RCC 7860 (cell line): ENCODE measurements around the gene ZDHHC9.

Source experiments
- DNase-seq: peaks from one replicate; pipeline ENCODE4 v3.0.0-alpha.2; 2015; ENCODE audit warnings: low spot score
- FAIRE-seq: peaks from 2 replicates; lab custom pipeline; 2012; peaks lifted over from hg19 to GRCh38; lab: Jason Lieb, UNC

Gene ZDHHC9

DNA sequence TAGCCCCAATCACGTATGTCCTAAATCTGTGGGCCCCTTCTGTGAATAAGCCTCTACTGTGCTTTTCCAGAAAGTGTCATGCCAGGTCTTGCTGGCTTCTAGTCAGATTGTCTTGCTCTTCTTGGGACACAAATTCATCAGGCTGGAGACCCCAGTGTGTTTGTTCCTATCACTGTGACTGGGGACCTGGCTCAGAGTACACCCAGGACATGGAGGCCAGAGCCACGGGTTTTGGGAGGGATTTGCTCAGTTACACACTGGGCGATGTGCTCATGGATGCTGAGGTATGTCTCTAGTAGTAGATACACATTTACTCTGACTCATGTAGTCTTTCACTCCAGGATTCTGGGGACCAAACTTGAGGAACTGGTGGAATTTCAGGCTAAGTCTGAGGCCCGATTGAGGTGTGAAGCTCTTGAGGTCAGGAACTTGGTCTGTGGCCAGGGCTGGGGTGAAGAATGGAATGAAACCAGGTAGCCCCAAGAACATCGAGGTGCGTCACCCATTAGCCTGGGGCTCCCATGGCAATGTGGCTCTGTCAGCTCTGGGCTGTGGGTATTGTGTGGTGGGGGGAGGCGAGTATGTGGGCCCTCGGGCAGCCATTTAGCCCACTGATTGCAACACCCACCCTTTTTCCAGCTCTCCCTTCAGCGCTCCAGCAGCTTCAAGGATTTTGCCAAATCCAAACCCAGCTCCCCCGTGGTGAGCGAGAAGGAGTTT is 56.2 kb downstream of the ZDHHC9 start:
- DNase-seq (no peak), FAIRE-seq (no peak)

- FAIRE-seq (no peak), DNase-seq (no peak)
Measured at GRCh38 chrX:129786210-129786651, 57.5 kb downstream of the ZDHHC9 start.

DNA sequence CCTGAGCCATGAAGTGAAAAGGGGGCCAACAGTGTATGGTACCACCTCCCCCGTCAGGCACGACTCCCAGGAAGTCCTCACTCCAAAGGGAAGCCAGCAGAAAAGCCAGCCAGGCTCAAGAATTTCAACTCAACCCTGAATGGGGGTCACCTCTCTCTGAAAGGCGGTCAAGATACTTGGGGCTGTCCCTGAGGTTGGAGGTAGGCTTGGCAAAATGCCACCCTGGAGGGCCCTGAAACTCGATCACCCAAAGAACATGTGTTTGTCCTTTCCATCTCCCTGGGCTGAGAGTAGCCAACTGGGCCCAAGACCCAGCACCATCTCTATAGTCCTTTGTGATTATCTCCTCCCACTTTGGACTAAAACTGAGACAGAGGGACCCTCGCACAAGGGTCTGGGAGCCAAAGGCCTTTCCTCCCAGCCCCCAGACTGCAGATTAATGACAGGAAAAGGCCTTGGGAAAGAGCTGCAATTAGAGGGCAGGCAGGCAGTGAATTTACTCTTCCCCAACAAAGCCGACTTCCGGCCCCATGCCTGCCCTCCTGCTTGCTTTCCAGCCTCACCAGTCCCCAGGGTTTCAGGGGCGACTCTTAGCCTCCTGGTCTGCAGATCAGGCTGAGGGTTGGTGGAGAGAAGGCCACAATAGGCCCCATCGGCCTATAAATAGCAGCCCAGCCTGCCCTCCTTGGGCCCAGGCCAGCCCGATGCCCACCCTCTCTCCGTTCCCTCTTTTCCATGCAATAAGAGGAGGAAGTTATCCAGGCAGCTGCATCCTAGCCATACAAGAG is 58.3 kb downstream of the ZDHHC9 start:
- DNase-seq (no peak), FAIRE-seq (no peak)

GRCh38 chrX:129784371-129784770 is 59.3 kb downstream of the ZDHHC9 start:
- DNase-seq (no peak), FAIRE-seq (no peak)

- no peak for FAIRE-seq
- no peak for DNase-seq
Measured at GRCh38 chrX:129783291-129783713, 60.4 kb downstream of the ZDHHC9 start.

DNA sequence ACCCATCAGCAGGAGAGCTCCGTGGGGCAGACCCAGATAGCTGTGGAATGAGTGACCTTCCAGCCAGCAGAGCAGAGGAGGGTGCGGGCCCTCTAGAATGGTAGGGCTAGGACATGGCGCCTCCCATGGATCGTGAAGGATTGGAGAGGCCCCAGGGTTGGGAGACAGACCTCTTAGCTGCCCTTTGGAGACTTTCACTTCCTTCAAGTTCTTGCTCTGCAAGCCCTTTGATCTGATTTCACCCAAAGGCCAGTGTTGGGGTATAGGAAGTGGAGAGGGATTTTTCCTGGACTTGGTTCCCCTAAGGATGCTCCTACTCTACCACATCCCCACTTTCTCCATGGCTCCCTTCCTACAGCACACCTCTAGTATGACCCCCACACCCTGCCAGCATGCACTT is 61.0 kb downstream of the ZDHHC9 start:
- FAIRE-seq (no peak), DNase-seq (no peak)

DNA sequence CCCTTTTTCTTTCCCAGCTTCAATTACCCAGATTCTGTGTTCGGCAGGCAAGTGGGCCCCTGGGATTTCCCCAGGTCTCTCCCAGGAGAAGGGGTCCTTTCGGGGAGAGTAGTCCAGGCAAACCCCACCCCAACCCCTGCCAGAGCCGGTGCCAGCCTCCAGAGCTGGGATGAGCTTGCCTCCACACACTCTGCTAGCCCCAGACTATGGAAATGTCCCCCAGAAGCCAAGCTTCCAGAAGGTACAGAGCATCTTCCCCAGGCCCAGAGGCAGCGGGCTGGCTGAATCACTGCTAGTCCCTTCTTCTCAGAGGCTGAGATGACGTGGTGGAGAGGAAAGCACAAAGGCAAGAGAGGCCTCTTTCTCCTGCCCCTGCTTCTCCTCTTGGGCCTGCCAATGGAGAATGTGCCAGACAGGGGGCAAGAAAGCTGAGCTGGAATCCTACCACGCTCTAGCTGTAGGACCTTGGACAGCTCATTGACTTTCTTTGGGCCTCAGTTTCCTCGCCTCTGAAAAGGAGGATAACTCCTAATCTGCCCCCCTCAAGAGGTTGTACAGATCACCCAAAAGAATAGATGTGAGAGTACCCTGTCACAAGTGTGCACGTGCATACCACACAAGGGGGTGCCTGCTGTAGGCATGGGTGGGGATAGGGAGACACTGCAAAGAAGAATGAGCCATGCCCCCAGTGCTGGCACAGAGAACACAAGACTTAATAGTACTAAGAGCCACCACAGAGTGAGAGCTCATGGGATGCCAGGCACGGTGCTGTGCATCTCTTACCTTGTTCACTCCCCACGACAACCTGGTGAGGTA is 61.8 kb downstream of the ZDHHC9 start:
- no peak for DNase-seq
- no peak for FAIRE-seq

GRCh38 chrX:129781134-129781672 is 62.5 kb downstream of the ZDHHC9 start:
- DNase-seq (no peak), FAIRE-seq (no peak)

- FAIRE-seq (no peak), DNase-seq (no peak)
Measured at GRCh38 chrX:129780441-129781105, 63.1 kb downstream of the ZDHHC9 start.

- FAIRE-seq (no peak), DNase-seq (no peak)
Measured at GRCh38 chrX:129779747-129780146, 63.9 kb downstream of the ZDHHC9 start, which contains the start of gene SASH3. TSS of gene SASH3 (plus strand) at chrX:129779949. CDS start at chrX:129780098, 149 bp downstream.

DNA sequence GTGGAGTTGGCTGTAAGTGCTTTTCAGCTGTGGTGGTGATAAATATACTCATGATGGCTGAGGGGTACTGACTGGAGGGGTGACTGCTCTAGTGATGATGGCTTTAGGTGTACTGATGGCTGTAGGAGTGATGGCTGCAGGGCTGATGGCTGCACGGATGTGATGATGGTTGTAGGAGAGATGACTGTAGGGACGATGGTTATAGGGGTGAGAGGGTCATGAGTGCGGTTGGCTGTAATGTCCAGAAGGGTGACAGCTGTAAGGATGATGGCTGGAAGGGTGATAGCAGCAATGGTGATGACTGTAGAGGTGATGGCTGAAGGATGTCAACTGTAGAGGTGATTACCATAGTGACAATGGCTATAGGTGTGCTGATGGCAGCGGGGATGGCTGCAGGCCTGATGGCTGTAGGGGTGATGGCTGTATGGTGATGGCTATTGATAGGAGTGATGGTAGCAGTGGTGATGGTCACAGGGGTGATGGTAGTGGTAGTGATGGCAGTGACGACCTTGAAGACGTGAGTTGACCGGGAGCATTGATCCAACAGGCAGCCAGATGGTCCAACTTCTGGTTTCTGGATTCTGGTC is 64.5 kb downstream of the ZDHHC9 start:
- FAIRE-seq (no peak), DNase-seq (no peak)

DNA sequence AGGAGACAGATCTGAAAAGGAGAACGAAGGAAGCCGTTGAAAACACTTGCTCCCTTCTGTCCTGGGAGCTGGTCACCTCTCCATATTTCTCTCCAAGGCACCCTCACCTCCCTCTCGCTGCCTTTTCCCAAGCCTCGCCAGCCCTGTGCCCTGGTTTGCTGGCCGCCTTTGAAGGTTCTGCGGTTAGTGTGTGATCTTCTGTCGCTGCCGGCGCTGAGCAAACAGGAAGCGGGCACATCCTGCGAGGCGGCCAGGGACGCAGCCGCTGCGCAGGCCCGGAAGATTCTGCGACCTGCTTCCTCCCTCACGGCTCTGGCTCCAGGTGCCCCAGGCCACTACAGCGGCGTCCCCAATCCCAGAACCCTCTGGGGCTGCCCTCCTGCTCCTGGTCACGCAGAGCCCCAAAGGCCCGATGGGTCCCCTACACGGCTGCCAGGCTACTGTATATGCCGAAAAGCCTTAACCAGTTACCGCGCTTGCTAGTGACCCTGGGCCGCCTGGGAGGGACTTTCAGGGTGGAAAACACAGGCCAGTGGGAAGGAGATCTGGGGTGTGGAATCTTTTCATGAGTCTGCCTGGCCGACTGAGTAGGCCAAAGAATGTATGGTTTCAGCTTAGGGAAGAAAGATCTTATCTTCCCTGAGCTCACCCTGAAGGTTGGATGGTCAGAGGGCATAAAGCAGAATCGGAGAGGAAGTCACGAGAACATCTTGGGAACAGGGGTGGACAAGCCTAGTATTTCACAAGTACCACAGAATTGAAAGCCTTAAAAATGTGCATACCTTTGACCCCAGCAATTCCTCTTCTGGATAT is 66.3 kb downstream of the ZDHHC9 start:
- DNase-seq (no peak), FAIRE-seq (no peak)

- FAIRE-seq (no peak), DNase-seq (no peak)
Measured at GRCh38 chrX:129773649-129774458, 69.8 kb downstream of the ZDHHC9 start.

DNA sequence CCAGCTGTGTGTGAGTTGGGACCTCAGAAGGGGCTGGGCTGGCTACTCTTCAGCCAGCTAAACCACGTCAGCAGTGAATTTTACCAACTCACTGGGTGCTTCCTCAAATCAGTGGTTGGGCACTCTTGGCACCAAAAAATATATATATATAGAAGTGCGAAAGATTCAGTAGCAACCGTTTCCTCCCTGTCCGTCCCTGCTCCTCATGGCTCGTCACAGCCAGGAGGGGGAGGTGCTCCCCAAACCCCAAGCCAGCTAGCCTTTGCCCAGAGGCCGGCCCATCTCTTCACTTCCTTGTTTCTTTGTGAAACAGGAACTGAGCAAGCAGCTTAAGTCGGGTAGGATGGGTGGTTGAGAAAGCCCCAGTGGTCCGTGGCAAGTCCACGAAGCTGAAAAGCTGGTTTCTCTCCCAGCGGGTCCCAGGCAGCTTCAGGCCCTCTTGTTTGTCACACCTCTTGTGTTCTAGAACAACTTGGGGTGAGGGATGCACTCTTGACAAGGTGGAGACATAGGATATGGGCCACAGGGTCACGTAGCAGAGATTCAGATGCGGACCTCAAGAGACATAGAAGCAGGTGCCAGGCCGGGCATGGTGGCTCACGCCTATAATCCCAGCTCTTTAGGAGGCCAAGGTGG is 70.8 kb downstream of the ZDHHC9 start:
- no peak for DNase-seq
- FAIRE-seq = no peak

- DNase-seq (no peak), FAIRE-seq (no peak)
Measured at GRCh38 chrX:129771266-129771995, 72.3 kb downstream of the ZDHHC9 start.

- FAIRE-seq (no peak), DNase-seq (no peak)
Measured at GRCh38 chrX:129769467-129770154, 74.1 kb downstream of the ZDHHC9 start.
